WTC11 (cell line): ENCODE measurements around the gene EGF. TPM values are rescaled to one million over a fixed set of nuclear protein-coding genes. Genes with fewer than 3 reads are reported as not detected.
"Not testable (repeated sequence)": the region's sequence is repeated elsewhere in the genome, so short reads cannot be mapped to it uniquely, and the experiment has no call there.

Source experiments
- ATAC-seq: fragments of 200-7000 bp; cut with Tn5 transposase; 2 replicates; pipeline ENCODE4 v1.10.0; 2021; ENCODE audit warnings: mild to moderate bottlenecking, moderate library complexity
- CTCF ChIA-PET: fragments of 300-600 bp; sonication (Branson Sonifier 250); formaldehyde crosslinking; loops from one replicate; lab custom pipeline; 2021; ENCODE audit warnings: antibody characterized with exemption; lab: Charles Lee
- POLR2A ChIA-PET: fragments of 350-600 bp; sonication (Branson Sonifier 250); formaldehyde crosslinking; loops from one replicate; lab custom pipeline; 2021; ENCODE audit warnings: antibody characterized with exemption; lab: Charles Lee
- DNase-seq: peaks from one replicate; pipeline ENCODE4 v3.0.0; 2021; ENCODE audit warnings: low spot score
- H3K27ac Mint-ChIP-seq: 2 replicates; pipeline ENCODE4 v1.8.0; 2021; ENCODE audit warnings: mixed read lengths
- H3K27me3 Mint-ChIP-seq: 2 replicates; pipeline ENCODE4 v1.8.0; 2021; ENCODE audit warnings: low read depth, mild to moderate bottlenecking, moderate library complexity, mixed read lengths
- H3K36me3 Mint-ChIP-seq: 2 replicates; pipeline ENCODE4 v1.8.0; 2021; ENCODE audit warnings: mixed read lengths
- H3K4me1 Mint-ChIP-seq: 2 replicates; pipeline ENCODE4 v1.8.0; 2022; ENCODE audit warnings: mixed read lengths
- H3K4me3 Mint-ChIP-seq: 2 replicates; pipeline ENCODE4 v1.8.0; 2021; ENCODE audit warnings: mild to moderate bottlenecking, moderate library complexity, mixed read lengths
- H3K9me3 Mint-ChIP-seq: 2 replicates; pipeline ENCODE4 v1.8.0; 2021; ENCODE audit warnings: mixed read lengths
- CREB1 ChIP-seq: sonication (generic); formaldehyde crosslinking; IDR thresholded peaks from 2 replicates; pipeline ENCODE4 v1.8.0; 2023; ENCODE audit warnings: mild to moderate bottlenecking, missing genetic modification reagents
- ESRRA ChIP-seq: sonication (generic); formaldehyde crosslinking; IDR thresholded peaks from 2 replicates; pipeline ENCODE4 v1.8.1; 2022; ENCODE audit warnings: mild to moderate bottlenecking, missing genetic modification reagents, borderline replicate concordance
- FOXJ3 ChIP-seq: sonication (generic); formaldehyde crosslinking; IDR thresholded peaks from 2 replicates; pipeline ENCODE4 v1.9.0; 2021; ENCODE audit warnings: missing genetic modification reagents, mild to moderate bottlenecking, borderline replicate concordance
- FOXP1 ChIP-seq: sonication (generic); formaldehyde crosslinking; IDR thresholded peaks from 2 replicates; pipeline ENCODE4 v1.8.0; 2022; ENCODE audit warnings: missing genetic modification reagents, mild to moderate bottlenecking, moderate library complexity, borderline replicate concordance
- GRHL2 ChIP-seq: fragments of 250-450 bp; sonication (Bioruptor Pico); IDR thresholded peaks from 2 replicates; pipeline ENCODE4 v1.8.0; 2022; ENCODE audit warnings: mild to moderate bottlenecking, moderate library complexity; ENCODE audit not compliant: insufficient replicate concordance, severe bottlenecking
- MYBL2 ChIP-seq: sonication (generic); formaldehyde crosslinking; IDR thresholded peaks from 2 replicates; pipeline ENCODE4 v1.8.1; 2023; ENCODE audit warnings: mild to moderate bottlenecking, moderate library complexity, missing genetic modification reagents
- NFE2L1 ChIP-seq: sonication (generic); formaldehyde crosslinking; IDR thresholded peaks from 2 replicates; pipeline ENCODE4 v1.8.1; 2023; ENCODE audit warnings: missing genetic modification reagents
- NFYB ChIP-seq: sonication (generic); formaldehyde crosslinking; conservative IDR thresholded peaks from 2 replicates; pipeline ENCODE4 v1.8.0; 2022; ENCODE audit warnings: low read depth, missing genetic modification reagents
- ZBTB21 ChIP-seq: sonication (generic); formaldehyde crosslinking; IDR thresholded peaks from 2 replicates; pipeline ENCODE4 v1.8.1; 2023; ENCODE audit warnings: mild to moderate bottlenecking, missing genetic modification reagents, borderline replicate concordance
- ZNF138 ChIP-seq: sonication (generic); formaldehyde crosslinking; conservative IDR thresholded peaks from 2 replicates; pipeline ENCODE4 v1.8.1; 2022; ENCODE audit warnings: mild to moderate bottlenecking, moderate library complexity, missing genetic modification reagents
- ZNF671 ChIP-seq: fragments of 250-450 bp; sonication (Bioruptor Pico); IDR thresholded peaks from 2 replicates; pipeline ENCODE4 v1.8.0; 2021; ENCODE audit warnings: mild to moderate bottlenecking
- total RNA-seq: library from RNA; stranded (reverse); gene quantifications from 3 replicates; pipeline ENCODE4 v1.2.3, GENCODE V29; 2021
- TF ChIP-seq, protein P1 (sequence below): sonication (generic); formaldehyde crosslinking; IDR thresholded peaks from 2 replicates; pipeline ENCODE4 v1.8.1; 2023; ENCODE audit warnings: mild to moderate bottlenecking, missing genetic modification reagents, borderline replicate concordance
- TF ChIP-seq, protein P2 (sequence below): sonication (generic); formaldehyde crosslinking; IDR thresholded peaks from 2 replicates; pipeline ENCODE4 v1.8.0; 2022; ENCODE audit warnings: missing genetic modification reagents
- TF ChIP-seq, protein P3 (sequence below): fragments of 200-600 bp; IDR thresholded peaks from 2 replicates; pipeline ENCODE4 v1.8.0; 2022; ENCODE audit warnings: antibody characterized with exemption
- TF ChIP-seq, protein P4 (sequence below): fragments of 250-450 bp; sonication (Bioruptor Pico); IDR thresholded peaks from 2 replicates; pipeline ENCODE4 v1.9.0; 2021; ENCODE audit warnings: mild to moderate bottlenecking, borderline replicate concordance
- TF ChIP-seq, protein P5 (sequence below): sonication (generic); formaldehyde crosslinking; conservative IDR thresholded peaks from 2 replicates; pipeline ENCODE4 v1.8.1; 2022; ENCODE audit warnings: mild to moderate bottlenecking, missing genetic modification reagents

Gene EGF
- total RNA-seq, 1 experiment from 2014 or later: 2.5 TPM

DNA sequence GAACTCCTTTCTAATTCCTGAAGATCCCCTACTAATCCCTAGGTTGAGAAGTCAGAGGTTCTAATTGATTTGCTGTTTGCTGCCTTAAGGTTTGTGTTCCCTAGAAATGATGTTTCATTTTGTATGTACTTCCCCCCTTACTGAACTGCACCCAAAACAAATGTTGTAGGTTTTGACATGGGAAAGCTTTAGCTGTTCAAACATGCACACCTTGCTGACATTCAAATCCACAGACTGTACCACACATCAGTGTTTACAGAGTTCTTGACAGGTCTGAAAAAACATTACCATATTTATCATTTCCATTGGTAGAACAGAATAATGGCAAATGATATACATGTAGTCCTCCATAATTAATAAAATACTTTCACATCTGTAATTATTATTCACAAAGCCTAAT is 18.2 kb downstream of the EGF start (continued):
- TF ChIP-seq, protein P1, sequence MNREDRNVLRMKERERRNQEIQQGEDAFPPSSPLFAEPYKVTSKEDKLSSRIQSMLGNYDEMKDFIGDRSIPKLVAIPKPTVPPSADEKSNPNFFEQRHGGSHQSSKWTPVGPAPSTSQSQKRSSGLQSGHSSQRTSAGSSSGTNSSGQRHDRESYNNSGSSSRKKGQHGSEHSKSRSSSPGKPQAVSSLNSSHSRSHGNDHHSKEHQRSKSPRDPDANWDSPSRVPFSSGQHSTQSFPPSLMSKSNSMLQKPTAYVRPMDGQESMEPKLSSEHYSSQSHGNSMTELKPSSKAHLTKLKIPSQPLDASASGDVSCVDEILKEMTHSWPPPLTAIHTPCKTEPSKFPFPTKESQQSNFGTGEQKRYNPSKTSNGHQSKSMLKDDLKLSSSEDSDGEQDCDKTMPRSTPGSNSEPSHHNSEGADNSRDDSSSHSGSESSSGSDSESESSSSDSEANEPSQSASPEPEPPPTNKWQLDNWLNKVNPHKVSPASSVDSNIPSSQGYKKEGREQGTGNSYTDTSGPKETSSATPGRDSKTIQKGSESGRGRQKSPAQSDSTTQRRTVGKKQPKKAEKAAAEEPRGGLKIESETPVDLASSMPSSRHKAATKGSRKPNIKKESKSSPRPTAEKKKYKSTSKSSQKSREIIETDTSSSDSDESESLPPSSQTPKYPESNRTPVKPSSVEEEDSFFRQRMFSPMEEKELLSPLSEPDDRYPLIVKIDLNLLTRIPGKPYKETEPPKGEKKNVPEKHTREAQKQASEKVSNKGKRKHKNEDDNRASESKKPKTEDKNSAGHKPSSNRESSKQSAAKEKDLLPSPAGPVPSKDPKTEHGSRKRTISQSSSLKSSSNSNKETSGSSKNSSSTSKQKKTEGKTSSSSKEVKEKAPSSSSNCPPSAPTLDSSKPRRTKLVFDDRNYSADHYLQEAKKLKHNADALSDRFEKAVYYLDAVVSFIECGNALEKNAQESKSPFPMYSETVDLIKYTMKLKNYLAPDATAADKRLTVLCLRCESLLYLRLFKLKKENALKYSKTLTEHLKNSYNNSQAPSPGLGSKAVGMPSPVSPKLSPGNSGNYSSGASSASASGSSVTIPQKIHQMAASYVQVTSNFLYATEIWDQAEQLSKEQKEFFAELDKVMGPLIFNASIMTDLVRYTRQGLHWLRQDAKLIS (CRISPR knock-in tag): no peak
- TF ChIP-seq GRHL2 (CRISPR knock-in tag) (no peak), FOXP1 (CRISPR knock-in tag) (no peak), MYBL2 (no peak), ESRRA (CRISPR knock-in tag) (no peak), ZNF138 (no peak)

DNA sequence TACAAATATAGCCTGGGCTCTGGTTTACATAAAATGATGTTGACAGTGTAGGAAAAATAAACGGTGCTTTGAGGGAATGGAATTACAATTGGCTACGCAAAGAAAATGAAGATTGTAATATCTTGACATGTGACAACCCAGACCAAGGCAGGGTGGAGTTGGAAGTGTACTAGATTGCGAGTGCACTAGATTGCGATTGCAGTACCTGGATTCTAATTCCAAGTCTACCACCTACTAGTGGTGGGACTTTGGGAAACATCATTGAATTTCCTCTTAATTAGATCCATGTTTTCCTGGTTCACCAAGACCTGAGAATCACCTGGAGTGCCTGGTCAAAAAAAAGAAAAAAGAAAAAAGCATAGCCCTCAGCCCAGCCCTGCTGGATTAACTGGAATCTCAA is 18.6 kb downstream of the EGF start:
- H3K27ac Mint-ChIP-seq: no peak overlapping the region

DNA sequence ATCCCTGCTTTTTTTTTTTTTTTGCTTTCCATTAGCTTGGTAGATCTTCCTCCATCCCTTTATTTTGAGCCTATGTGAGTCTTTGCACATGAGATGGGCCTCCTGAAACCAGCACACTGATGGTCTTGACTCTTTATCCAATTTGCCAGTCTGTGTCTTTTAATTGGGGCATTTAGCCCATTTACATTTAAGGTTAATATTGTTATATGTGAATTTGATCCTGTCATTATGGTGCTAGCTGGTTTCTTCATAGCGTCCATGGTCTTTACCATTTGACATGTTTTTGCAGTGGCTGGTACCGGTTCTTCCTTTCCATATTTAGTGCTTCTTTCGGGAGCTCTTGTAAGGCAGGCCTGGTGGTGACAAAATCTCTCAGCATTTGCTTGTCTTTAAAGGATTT is 24.7 kb downstream of the EGF start:
- ATAC-seq, H3K27me3 Mint-ChIP-seq, DNase-seq, CTCF ChIA-PET, H3K36me3 Mint-ChIP-seq, POLR2A ChIA-PET, H3K9me3 Mint-ChIP-seq, H3K4me3 Mint-ChIP-seq, H3K4me1 Mint-ChIP-seq, H3K27ac Mint-ChIP-seq: not testable (repeated sequence)

More for the DNA sequence above, 18.6 kb downstream of the EGF start:
- DNase-seq (no peak), ATAC-seq (no peak)
- Mint-ChIP-seq H3K36me3 (no peaks in the 10 kb centered on the region), H3K4me1 (peaks cover 41% of the 10 kb centered on the region), H3K27me3 (peaks cover 5% of the 10 kb centered on the region), H3K4me3 (no peak overlapping the region), H3K9me3 (peaks cover 10% of the 10 kb centered on the region)
- TF ChIP-seq, protein P2, sequence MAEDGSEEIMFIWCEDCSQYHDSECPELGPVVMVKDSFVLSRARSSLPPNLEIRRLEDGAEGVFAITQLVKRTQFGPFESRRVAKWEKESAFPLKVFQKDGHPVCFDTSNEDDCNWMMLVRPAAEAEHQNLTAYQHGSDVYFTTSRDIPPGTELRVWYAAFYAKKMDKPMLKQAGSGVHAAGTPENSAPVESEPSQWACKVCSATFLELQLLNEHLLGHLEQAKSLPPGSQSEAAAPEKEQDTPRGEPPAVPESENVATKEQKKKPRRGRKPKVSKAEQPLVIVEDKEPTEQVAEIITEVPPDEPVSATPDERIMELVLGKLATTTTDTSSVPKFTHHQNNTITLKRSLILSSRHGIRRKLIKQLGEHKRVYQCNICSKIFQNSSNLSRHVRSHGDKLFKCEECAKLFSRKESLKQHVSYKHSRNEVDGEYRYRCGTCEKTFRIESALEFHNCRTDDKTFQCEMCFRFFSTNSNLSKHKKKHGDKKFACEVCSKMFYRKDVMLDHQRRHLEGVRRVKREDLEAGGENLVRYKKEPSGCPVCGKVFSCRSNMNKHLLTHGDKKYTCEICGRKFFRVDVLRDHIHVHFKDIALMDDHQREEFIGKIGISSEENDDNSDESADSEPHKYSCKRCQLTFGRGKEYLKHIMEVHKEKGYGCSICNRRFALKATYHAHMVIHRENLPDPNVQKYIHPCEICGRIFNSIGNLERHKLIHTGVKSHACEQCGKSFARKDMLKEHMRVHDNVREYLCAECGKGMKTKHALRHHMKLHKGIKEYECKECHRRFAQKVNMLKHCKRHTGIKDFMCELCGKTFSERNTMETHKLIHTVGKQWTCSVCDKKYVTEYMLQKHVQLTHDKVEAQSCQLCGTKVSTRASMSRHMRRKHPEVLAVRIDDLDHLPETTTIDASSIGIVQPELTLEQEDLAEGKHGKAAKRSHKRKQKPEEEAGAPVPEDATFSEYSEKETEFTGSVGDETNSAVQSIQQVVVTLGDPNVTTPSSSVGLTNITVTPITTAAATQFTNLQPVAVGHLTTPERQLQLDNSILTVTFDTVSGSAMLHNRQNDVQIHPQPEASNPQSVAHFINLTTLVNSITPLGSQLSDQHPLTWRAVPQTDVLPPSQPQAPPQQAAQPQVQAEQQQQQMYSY (CRISPR knock-in tag): no peak
- TF ChIP-seq FOXJ3 (CRISPR knock-in tag): no peak
- no peak for TF ChIP-seq ZNF671 (CRISPR knock-in tag)
- TF ChIP-seq, protein P3, sequence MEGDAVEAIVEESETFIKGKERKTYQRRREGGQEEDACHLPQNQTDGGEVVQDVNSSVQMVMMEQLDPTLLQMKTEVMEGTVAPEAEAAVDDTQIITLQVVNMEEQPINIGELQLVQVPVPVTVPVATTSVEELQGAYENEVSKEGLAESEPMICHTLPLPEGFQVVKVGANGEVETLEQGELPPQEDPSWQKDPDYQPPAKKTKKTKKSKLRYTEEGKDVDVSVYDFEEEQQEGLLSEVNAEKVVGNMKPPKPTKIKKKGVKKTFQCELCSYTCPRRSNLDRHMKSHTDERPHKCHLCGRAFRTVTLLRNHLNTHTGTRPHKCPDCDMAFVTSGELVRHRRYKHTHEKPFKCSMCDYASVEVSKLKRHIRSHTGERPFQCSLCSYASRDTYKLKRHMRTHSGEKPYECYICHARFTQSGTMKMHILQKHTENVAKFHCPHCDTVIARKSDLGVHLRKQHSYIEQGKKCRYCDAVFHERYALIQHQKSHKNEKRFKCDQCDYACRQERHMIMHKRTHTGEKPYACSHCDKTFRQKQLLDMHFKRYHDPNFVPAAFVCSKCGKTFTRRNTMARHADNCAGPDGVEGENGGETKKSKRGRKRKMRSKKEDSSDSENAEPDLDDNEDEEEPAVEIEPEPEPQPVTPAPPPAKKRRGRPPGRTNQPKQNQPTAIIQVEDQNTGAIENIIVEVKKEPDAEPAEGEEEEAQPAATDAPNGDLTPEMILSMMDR: no peak
- TF ChIP-seq, protein P4, sequence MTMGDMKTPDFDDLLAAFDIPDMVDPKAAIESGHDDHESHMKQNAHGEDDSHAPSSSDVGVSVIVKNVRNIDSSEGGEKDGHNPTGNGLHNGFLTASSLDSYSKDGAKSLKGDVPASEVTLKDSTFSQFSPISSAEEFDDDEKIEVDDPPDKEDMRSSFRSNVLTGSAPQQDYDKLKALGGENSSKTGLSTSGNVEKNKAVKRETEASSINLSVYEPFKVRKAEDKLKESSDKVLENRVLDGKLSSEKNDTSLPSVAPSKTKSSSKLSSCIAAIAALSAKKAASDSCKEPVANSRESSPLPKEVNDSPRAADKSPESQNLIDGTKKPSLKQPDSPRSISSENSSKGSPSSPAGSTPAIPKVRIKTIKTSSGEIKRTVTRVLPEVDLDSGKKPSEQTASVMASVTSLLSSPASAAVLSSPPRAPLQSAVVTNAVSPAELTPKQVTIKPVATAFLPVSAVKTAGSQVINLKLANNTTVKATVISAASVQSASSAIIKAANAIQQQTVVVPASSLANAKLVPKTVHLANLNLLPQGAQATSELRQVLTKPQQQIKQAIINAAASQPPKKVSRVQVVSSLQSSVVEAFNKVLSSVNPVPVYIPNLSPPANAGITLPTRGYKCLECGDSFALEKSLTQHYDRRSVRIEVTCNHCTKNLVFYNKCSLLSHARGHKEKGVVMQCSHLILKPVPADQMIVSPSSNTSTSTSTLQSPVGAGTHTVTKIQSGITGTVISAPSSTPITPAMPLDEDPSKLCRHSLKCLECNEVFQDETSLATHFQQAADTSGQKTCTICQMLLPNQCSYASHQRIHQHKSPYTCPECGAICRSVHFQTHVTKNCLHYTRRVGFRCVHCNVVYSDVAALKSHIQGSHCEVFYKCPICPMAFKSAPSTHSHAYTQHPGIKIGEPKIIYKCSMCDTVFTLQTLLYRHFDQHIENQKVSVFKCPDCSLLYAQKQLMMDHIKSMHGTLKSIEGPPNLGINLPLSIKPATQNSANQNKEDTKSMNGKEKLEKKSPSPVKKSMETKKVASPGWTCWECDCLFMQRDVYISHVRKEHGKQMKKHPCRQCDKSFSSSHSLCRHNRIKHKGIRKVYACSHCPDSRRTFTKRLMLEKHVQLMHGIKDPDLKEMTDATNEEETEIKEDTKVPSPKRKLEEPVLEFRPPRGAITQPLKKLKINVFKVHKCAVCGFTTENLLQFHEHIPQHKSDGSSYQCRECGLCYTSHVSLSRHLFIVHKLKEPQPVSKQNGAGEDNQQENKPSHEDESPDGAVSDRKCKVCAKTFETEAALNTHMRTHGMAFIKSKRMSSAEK (CRISPR knock-in tag): no peak
- no peak for TF ChIP-seq NFYB (CRISPR knock-in tag)
- no peak for TF ChIP-seq NFE2L1 (CRISPR knock-in tag)
- TF ChIP-seq, protein P5, sequence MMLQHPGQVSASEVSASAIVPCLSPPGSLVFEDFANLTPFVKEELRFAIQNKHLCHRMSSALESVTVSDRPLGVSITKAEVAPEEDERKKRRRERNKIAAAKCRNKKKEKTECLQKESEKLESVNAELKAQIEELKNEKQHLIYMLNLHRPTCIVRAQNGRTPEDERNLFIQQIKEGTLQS (CRISPR knock-in tag): no peak
- no peak for TF ChIP-seq CREB1 (CRISPR knock-in tag)
- TF ChIP-seq ZNF138: no peak
- TF ChIP-seq ZBTB21 (CRISPR knock-in tag): no peak
- POLR2A ChIA-PET: no interaction called here
- CTCF ChIA-PET: no interaction called here
